Anterior cingulate cortex (tissue), 58 donors: Measurements from ENCODE around the gene EXOC3.

Source experiments
- DNase-seq, 58 donors: peaks; one replicate each; lab custom pipeline; 2025; lab: John Stamatoyannopoulos, UW

The EXOC3 gene

DNA sequence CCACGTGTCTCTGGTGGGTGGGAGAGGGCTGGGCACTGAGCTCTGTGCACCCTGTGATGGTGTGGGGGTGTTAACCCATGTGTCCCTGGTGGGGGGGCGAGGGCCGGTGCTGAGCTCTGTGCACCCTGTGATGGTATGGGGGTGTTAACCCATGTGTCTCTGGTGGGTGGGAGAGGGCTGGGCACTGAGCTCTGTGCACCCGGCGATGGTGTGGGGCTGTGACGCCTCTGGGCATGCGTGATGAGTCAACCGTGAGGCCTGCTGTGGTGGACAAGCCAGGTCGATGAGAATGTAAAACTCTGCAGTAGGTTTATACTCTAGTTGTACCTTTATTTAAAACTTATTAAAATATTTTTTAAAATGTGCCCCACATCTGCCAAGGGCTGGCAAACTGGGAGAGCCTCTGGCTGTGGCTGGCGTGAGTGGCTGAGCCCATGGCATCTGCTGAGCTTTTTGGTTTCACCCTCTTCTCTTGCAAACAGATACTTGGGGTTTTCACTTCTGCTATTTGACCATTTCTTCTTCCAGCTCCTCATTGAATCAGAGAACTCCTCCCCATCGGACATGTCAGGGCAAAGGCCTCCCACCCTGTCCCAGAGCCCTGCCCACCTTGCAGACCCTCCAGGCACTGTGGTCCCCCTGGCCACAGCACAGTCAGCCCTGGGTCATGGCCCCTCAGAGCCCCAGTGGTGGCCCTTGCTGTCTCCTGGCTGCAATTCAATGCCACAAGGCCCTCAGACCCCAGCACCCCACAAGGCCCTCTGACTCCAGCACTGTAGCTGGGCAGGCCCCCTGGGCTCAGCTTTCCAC lies 18.5 kb upstream of the EXOC3 start:
- DNase-seq, result no peak

GRCh38 chr5:425714-426113 lies 17.3 kb upstream of the EXOC3 start:
- DNase-seq, result peak in 8 of 58 donors; percentile 13 to 41 (median 29)

DNA sequence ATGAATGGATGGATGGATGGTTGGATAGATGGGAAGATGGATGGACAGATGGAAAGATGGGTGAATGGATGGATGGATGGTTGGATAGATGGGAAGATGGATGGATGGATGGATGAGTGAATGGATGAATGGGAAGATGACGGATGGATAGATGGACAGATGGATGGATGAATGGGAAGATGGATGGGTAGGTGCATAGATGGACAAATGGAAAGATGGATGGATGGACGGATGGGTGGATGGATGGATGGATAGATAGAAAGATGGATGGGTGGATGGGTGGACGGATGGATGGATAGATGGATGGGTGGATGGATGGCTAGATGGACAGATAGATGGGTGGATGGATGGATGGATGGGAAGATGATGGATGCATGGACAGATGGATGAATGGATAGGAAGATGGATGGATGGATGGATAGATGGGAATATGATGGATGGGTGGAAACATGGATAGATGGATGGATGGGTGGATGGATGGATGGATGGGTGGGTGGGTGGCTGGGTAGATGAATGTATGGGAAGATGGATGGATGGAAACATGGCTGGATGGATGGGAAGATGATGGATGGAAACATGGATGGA lies 16.5 kb upstream of the EXOC3 start:
- no peak for DNase-seq

DNA sequence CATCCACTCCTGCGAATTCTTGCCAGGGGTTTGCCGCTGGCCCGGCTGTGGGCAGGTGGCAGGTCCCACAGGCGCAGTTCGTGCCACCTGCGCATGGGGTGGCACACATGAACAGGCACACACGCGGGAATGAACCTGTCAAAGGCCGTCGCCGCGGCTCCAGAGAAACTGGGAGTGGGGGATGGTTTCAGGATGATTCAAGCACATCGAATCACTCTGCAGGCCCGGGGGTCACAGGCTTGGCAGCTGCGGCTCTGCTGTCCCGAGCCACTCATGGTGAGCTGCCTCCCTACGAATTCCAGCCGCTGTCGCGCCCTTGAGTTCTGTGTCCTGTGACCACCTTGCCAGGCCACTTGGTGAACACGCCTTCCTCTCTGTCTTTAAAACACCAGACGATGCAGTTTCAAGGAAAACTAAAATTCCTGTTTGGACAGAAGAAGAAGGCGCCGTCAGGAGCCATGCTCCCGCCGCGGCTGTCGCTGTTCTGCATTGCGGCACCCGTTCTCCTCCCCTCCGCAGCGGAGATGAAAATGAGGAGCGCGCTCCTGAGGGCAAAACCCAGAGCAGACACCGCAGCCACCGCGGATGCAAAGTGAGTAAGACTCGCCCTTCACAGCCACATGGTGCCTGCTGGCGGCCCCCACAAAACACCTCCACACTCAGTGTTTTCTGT lies 15.4 kb upstream of the EXOC3 start:
- no peak for DNase-seq

DNA sequence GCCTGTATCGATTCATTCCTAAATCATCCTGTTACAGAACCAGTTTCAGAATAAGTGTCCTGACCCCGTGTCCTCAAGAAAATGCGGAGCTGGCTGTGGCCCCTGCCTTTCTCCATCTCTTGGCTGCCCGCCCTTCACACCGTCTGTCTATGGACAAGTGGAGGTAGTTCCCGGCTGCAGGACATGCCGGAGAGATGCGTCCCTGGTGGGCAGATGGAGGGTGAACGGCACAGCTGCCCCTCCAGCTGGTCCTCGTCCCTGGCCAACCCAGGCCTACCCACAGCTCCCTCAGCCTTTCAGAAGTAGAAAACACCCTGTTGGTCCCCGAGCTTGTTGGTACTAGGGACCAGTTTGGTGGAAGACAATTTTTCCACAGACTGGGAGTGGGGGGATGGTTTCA lies 14.8 kb upstream of the EXOC3 start:
- DNase-seq, result peak in 1 of 58 donors; percentile 30

DNA sequence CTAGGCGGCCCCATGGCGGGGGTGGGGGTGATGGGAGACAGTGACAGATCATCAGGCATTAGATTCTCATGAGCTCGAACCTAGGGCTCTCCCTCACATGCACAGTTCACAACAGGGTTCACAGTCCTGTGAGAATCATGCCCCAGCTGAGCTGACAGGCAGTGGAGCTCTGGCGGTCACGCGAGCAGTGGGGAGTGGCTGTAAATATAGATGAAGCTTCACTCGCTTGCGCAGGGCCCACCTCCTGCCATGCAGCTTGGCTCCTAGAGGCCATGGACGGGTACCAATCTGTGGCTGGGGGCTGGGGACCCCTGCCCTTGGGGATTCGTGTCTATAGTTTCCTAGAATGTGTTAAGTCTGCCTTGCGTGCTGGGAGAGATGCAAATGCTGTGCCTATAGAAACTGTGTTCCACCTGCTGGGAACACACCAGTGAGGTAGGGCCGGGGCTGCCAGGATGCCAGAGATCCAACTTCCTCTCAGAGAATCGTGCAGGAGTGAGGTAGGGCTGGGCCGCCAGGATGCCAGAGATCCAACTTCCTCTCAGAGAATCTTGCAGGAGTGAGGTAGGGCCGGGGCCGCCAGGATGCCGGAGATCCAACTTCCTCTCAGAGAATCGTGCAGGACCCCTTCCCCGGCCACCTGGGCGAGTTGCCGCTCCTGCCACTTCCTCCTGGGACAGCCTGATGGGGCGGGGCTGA lies 14.1 kb upstream of the EXOC3 start:
- DNase-seq, result no peak

DNA sequence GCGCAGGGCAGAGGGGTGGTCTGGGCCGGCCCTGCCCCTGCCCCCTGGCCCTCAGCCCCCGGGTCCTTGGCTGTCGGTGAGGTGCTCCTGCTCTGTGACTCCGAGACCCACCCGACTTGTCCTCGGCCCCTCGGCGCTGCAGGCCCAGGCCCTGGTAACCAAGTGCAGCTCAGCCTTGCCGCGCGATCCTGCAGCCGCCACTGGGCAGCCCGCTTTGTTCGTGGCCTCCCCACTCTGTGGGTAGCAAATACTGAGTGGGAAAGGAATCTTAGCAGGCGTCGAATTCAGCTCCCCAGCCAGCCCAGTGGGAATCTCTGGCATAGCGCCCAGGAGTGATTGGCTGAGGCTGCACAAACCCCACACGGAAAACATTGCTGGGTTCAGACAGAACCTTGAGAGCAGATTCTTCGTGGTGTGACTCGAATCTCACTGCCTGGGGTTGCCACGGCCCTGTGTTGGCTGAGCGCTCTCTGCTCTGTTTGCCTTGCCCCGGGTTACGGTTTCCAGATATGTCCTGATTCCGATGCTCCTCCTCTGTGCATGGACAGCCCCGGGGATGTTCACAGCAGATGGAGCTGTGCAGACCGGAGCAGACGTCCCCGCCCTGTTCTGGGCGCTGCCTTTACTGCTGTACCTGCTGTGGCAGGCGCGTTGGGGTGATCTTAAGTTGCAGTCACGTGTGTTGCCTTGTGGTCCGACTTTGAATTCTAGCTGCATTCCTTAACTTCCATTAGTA lies 13.4 kb upstream of the EXOC3 start:
- peak in 14 of 58 donors; percentile 8 to 51 (median 30) for DNase-seq

GRCh38 chr5:430214-430925 lies 12.6 kb upstream of the EXOC3 start:
- DNase-seq, result no peak

- no peak for DNase-seq
Measured at GRCh38 chr5:431001-431710, 11.8 kb upstream of the EXOC3 start.

- DNase-seq, result no peak
Measured at GRCh38 chr5:431711-432050, 11.3 kb upstream of the EXOC3 start.

DNA sequence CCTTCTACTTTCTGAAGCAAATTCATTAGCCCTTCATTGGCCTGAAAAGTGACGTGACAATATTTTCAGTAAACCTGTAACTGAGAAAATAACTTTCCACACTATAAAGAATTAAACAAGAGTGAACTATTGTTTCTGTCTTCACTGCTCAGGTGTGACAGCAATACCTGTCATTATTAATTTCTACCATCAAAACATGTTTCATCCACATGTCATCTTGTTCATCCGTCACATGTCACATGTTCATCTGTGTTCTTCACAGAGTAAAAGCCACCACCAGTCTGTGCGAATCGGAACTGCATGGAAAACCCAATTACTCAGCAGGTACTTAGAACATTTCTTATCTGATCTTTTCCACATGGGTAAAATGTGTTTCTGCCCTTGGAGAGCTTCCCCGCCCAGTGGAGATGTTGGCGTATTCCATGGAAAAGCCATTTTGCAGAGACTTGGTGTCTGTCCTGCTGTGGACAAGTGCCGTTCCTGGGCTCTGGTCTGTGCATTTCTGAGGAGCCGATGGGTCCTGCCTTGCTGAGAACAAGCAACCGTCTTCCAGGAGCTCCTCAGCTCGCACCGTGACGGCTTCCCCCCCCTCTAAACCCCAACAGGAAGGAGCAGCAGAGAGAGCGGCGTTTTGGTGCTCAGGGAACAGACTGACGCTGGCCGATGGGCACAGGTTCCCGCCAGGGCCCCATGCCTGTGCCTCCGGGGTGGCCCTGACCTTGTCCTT lies 10.6 kb upstream of the EXOC3 start:
- no peak for DNase-seq

GRCh38 chr5:432928-433791 lies 9.8 kb upstream of the EXOC3 start:
- DNase-seq, result no peak

DNA sequence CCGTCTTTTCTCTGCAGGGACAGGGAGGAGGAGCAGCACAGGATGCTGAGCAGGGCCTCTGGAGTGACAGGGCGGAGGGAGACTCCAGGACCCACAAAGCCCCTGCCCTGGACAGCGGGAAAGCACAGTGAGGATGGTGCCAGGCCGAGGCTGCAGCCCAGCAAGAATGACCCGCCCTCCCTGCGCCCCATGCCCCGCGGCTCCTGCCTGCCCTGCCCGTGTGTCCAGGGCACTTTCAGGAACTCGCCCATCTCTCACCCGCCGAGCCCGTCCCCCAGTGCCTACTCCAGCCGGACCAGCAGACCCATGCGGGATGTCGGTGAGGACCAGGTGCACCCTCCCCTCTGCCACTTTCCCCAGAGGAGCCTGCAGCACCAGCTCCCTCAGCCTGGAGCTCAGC lies 9.1 kb upstream of the EXOC3 start:
- no peak for DNase-seq

- DNase-seq, result no peak
Measured at GRCh38 chr5:434443-435146, 8.4 kb upstream of the EXOC3 start.

- no peak for DNase-seq
Measured at GRCh38 chr5:435156-435790, 7.7 kb upstream of the EXOC3 start.

DNA sequence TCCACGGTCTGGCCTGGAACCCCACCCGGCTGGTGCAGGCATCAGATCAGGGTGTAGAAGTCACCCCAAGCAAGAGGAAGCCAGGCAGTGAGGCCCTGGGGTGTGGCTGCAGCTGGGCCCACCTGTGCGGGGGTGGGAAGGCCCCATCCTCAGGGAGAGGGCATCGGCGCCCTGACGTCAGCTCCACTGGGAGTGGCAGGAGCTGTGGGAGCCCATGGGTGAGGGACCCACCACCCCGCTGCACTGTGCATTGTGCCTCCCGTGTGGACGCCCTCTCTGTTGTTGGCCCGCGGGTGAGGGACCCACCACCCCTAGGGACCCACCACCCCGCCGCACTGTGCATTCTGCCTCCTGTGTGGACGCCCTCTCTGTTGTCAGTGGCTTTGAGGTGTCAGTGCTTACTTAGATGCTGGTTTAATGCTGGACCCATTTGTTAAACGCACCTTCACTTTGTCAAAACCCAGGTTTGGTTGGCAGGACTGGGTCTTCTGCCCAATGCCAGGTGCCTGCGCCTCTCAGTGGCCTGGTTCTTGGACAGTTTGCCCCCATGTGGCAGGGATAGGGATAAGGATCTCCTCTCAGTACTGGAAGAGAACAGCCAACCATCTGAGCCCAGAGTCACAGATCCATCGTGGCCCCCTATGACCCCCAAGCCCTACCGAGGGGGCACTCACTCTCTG lies 6.9 kb upstream of the EXOC3 start:
- no peak for DNase-seq
